ENCODE results near the gene ZNF620.
A peak's percentile ranks its signal among the peaks of the same experiment; 100 is the strongest.
"Not testable (repeated sequence)": the region's sequence is repeated elsewhere in the genome, so short reads cannot be mapped to it uniquely, and the experiment has no call there.

The ZNF620 gene

DNA sequence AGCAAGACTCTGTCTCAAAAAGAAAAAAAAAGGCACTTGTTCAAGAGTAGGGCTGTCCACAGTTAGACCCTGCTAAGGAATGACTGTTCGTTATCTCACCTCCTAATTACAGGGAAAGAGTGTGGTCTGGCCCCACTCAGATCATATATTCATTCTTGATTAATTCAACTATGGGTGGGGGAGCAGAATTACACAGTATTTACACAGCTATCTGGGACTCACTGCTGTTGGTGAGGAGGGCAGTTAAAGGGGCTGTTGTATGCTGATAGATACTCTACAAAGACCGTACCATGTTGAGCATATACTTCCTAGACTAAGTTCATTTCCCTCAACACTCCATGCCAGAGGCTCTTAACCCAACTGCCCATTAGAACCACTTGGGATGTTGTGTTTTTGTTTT lies 3.8 kb upstream of the ZNF620 start:
- DNase-seq (ENCODE audit: low read depth in 2 of 2): no peak

GRCh38 chr3:40504636-40505430 lies 1.0 kb upstream of the ZNF620 start:
- DNase-seq (ENCODE audit: low read depth in 2 of 2): no peak

DNA sequence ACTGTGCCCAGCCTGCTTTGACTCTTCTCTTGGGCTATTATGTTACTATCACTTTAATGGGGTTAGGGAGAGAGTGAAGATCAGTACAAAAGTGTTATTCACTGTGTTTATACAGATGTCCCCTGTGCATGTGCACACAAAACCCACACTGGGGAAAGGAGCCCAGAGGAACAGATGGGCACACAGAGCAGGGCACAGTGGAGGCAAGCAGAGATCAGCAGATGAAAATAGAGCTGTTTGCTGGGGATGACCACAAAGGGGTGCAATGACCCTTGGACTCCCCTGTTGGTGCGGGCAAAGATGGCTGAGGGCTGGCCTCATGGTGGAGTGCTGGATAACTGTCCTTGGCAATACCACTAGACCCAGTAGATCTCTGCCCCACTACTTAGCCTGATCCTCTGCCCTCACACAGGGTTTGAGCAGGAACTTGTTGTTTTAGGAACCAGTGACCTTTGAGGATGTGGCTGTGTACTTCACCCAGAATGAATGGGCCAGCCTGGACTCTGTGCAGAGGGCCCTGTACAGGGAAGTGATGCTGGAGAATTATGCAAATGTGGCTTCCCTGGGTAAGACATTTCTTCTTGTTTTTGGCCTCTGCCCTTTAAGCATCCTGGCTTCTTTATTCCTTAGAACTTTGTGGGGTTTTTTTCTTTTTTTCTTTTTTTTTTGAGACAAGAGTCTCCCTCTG lies 5.3 kb downstream of the ZNF620 start:
- DNase-seq (ENCODE audit: low read depth in 2 of 2): no peak

DNA sequence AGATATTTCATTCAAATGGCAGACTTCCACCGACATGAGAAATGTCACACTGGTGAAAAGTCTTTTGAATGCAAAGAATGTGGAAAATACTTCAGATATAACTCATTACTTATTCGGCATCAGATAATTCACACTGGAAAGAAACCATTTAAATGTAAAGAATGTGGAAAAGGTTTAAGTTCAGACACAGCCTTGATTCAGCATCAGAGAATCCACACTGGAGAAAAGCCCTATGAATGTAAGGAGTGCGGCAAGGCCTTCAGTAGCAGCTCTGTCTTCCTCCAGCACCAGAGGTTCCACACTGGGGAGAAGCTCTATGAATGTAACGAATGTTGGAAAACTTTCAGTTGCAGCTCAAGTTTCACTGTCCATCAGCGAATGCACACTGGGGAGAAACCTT lies 10.4 kb downstream of the ZNF620 start:
- DNase-seq (ENCODE audit: low read depth in 2 of 2): no peak

DNA sequence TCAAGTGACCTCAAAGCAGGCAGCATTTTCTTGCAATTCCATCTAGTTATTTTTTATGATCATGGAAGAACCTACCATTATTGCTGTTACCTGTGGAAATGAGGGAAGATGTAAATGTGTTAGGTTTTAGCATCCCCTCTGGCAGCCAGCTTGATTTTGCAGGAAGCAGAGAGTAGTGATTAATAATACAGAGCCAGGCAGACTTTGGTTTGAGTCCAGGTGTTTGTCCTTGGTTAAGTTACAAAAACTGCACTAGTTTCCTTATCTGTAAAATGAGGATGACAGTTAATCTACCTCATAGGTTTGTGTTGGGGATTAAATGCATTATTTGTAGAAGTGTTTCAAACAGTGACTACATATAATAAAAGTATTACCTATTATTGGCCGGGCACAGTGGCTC lies 12.2 kb downstream of the ZNF620 start:
- no peak for DNase-seq (ENCODE audit: low read depth in 2 of 2)

DNA sequence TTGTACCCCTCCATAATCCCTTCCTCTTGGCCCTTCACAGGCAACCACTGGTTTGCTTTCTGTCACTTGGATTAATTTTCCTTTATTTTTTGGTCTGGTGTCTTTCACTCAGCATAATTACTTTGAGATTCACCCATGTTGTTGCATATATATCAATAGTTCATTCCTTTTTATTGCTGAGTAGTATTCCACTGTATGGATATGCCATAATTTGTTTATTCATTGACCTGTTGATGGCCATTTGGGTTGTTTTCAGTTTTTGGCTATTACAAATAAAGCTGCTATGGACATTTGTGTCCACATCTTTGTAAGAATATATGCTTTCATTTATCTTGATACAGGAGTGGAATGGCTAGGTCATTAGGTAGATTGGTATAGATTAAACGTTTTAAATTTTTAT lies 13.0 kb downstream of the ZNF620 start:
- DNase-seq (ENCODE audit: low read depth in 2 of 2): no peak

GRCh38 chr3:40521254-40521653 lies 15.4 kb downstream of the ZNF620 start:
- DNase-seq (ENCODE audit: low read depth in 2 of 2): no peak

GRCh38 chr3:40523781-40524180 lies 17.9 kb downstream of the ZNF620 start:
- no peak for DNase-seq (ENCODE audit: low read depth in 2 of 2)

DNA sequence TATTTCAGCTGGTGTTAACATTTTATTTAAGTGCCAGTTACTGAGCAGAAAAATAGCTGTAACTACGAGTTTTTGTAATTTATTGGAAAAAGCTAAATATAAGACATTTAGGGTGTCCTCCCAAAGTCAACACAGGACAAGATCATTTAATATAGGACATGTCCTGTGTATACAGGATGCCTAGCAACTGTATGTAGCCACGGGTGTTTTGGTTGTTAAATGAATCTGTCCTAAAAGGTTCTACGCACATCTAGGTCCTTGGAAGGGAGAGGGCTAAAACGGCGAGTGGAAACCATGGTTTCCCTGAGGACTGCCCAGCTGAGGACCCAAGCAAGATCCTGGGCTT lies 18.4 kb downstream of the ZNF620 start:
- DNase-seq (ENCODE audit: low read depth in 2 of 2): no peak

DNA sequence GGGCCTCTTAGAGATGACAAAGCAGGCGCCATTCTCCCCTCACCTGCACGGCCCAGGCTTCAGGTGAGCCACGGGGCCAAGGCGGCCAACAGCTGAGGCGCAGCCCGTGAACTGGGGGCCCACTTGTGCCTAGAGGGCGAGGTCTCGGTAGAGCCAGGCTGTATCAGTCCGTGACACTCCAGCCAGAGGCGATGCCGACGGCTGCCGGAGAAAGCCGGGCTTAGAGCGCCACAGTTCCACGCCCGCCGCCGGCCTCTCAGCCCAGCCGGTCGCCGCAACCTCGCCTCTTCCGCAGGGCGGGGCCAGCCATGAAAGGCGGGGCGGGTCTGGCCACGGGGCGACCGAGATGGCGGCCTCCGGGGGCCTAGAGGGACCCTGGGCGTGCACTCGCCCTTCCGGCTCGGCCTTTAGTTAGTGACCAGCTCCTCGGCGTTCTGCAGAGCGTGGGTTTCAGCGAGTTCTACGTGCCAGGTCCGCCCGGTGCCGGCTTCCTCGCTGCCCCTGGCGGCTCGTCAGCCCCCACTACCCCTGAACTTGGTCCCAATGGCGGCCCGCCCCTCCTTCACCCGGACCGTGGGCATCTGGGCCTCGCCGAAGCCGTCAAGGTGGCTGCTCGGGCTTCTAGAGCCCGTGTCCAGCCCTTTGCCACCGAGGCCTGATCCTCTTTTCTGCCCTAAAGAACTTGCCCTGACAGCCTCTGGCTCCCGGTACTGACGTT lies 18.9 kb downstream of the ZNF620 start, which contains the start of gene ZNF621:
TSS of gene ZNF621 (plus strand) at position 393 of the 718 bp plus-strand sequence. CDS start 881 bp downstream, outside the sequence.
- peak; percentile 59 to 81 for DNase-seq (ENCODE audit: low read depth in 2 of 2)

GRCh38 chr3:40528426-40528825 lies 22.6 kb downstream of the ZNF620 start:
- DNase-seq (ENCODE audit: low read depth in 2 of 2): no peak

GRCh38 chr3:40532252-40532651 lies 26.4 kb downstream of the ZNF620 start:
- DNase-seq (ENCODE audit: low read depth in 2 of 2): no peak

DNA sequence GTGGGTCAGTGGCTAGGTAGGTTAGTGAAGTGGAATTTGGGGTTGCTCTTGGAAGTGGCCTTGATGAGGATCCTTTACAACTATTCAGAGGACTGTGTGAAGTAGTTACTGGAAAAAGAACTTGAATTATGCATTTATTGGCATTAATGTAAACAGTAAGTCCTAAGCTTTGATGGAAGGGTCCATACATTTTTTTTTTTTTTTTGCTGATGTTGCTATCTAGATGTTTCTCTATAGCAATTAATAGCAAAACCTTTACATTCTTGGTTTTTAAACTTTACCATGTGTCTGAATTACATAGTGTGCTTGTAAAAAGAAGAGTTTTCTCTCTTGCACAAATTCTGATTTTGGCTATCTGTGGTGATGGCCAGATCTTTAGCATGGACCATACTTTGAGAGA lies 28.4 kb downstream of the ZNF620 start:
- DNase-seq (ENCODE audit: low read depth in 2 of 2): no peak

- DNase-seq (ENCODE audit: low read depth in 2 of 2): no peak
Observed at GRCh38 chr3:40546816-40547215, 41.0 kb downstream of the ZNF620 start.

DNA sequence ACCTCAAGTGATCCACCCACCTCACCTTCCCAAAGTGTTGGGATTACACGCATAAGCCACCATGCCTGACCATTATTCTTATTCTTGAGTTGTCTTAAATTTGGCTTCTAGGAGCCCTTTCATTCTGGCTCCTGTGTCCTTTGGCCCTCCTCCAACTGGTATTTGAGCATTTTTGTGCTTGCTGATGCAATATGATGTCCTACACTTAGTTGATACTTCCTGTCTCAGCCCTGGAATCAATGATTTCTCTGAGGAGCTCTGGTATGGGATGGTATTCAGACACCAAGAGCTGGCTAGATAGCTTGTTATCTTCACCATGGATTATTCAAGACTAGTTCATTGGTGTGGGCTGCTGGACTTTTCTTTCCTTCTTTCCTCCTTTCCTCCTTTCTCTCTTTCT lies 44.3 kb downstream of the ZNF620 start:
- DNase-seq (ENCODE audit: low read depth in 2 of 2): no peak

DNA sequence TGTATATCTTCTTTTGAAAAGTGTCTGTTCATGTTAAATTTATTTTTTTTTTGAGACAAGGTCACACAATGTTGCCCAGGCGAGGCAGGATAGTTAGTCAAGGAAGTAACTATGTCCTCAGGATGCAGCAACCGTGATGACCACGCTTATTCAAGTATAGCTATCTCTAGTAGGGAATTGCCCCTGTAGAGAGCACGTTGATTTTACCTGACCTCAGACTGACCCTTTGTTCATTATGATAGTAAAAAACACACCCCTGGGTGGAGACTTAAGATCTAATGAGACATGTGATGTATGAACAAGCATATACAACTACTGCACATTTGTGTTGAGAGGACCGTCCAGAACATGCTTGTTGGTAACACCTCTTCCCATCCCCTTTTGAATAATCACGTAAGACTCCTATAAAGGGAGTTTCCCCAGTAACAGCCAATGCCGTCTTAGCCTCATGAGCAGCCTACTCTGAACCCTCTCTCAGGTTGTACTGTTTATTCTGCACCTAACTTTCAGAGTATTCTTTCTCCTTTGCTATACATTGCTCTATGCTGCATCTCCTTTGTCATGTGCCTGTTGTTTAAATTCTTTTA lies 51.8 kb downstream of the ZNF620 start:
- no peak for DNase-seq (ENCODE audit: low read depth in 2 of 2)

DNA sequence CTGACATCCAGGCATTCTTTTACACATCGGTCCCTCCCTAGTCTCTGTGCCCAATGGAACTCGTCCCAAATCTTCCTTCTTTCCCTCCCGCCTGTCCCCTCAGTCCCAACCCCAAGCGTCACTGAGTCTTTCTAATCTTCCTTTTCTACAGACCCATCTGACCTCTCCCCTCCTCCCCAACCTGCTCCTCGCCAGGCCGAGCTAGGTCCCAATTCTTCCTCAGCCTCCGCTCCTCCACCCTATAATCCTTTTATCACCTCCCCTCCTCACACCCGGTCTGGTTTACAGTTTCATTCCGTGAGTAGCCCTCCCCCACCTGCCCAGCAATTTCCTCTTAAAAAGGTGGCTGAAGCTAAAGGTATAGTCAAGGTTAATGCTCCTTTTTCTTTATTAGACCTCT lies 56.6 kb downstream of the ZNF620 start:
- DNase-seq (ENCODE audit: low read depth in 2 of 2): not testable (repeated sequence)

- DNase-seq (ENCODE audit: low read depth in 2 of 2): not testable (repeated sequence)
Observed at GRCh38 chr3:40565629-40566028, 59.8 kb downstream of the ZNF620 start.

GRCh38 chr3:40566694-40567093 lies 60.9 kb downstream of the ZNF620 start:
- no peak for DNase-seq (ENCODE audit: low read depth in 2 of 2)
